GM19099 (cell line): ENCODE measurements around the gene EIF2S2.

Experiments
- POLR2A ChIP-seq: IDR thresholded peaks from 3 replicates; pipeline ENCODE4 v1.6.1; 2011; ENCODE audit warnings: low read depth; ENCODE audit not compliant: insufficient read length; ENCODE audit errors: extremely low read depth

Gene EIF2S2

DNA sequence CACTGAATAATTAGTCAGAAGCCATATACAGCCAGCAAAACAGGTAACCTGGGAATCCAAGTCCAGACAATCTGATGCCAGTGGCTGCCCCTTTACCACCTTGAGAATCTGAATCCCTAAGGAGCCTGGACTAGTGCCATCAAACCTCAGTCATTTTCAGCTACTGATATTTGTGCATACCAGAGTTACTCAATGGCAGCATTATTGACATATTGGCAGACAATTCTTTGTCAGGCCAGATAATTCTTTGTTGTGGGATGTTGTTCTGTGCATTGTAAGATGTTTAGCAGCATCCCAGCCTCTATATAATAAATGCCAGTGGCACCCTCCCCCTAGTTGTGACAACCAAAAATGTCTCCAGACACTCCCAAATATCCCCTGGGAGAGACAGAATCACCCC, 3.2 kb upstream of the EIF2S2 start:
- no peak for TF ChIP-seq POLR2A

DNA sequence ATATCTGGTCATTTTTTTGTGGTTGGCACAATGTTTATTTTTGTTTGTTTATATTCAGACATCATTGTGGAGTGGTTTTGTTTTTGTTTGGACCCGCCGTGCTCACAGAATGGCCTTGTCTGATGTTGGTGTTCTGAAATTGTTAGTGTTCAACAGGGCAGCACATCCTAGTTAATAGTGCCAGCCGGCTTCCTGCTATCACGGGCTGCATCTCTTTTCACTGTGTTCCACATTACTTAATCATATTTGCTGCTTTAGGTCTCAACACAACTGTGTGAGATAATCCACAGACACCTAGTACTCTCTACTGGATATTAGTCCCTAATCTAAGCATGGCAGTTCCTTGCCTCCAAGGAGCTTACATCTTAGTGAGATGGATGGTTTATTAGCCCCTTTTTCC, 2.8 kb upstream of the EIF2S2 start:
- no peak for TF ChIP-seq POLR2A

DNA sequence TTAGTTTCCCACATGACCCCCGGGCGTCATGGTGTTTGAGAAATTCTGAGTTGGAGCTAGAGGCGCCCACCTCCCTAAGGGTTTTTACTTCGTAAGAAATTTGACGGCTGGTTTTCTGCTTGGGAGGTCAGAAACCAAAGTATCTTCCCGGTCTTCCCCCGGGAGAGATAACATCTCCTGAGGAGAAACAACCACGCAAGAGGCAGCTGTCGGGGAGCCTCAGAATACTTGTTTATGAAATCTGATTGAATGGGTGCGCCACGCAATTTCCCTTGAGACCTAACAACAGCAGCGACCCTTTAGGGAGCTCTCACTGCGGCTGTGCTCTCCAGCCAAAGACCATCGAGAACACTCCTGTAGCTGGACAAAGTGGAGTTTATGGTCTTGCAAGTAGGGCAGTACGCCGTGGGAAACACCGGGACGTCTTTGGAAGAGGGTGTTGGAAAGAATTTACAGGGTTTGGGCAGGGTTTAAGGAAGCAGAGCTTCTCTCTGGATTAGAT, 608 bp upstream of the EIF2S2 start:
- TF ChIP-seq POLR2A, result no peak

DNA sequence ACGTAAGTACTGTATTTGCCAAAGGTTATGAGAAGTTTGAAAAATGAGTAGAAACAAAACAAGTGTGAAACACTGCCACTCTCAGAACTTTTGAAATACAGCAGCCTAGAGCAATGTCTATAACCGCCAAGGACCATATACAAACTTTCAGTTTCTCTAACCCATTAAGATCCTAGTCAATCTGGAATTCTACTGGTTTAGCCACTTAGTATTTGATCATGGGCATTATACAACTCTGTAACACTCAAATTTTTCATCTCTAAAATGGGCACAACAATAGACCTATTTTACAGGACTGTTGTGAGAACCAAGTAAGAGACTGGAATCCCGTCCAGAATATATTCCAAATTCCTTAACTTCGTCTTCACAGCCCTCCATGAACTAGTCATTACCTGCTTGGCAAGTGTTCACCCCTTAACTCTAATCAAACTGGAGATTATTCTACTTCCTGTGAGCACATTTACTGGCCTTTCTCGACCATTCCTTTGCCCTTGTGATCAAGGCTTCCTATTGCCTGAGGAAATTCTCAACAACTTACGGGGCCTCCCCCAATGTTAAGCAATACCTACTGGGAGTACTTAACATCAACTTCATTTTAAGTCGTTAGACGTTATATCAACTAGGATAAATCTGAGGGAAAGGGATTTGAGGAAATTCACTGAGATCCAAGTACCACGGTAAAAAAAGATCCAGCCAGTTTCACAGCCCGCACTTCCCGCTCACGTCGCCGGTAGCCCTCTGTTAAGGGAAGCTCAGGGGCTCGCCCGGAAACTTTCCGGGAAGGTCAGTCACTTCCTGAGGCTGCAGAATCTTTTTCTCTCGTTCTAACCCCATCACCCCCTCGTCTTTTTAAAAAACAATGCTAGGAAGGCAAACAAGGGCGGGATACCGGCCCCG, 1.1 kb downstream of the EIF2S2 start:
- TF ChIP-seq POLR2A, result no peak

DNA sequence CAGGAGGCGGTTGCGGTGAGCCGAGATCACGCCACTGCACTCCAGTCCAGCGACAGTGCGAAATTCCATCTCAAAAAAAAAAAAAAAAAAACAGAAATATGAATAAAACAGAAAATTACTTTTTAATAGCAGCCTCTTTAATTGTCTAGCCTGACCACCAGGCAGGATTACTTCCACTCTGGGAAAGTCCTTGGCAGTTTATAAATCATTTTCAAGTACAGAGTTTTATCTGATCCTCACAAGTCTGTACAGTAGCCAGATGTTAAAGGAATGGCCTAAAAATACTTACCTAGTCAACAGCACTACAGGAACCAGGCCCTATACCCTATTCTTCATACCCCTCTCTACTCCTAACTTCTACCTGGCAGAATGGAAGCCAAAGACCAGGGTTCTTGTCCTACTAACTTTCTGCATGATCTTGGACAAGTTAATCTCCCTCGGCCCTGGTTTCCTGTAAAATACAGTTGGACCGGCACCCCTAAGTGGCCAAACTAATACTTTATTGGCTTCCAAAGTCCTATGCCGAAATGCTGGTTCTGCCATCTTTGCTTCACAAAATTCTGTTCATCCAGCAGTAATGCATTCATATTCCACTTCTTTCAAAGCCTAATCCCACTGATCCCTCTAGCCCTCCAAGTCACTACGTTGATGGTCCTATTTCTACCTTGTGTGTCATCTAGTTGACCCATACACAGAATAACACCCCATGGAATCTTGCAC, 1.9 kb downstream of the EIF2S2 start:
- no peak for TF ChIP-seq POLR2A

DNA sequence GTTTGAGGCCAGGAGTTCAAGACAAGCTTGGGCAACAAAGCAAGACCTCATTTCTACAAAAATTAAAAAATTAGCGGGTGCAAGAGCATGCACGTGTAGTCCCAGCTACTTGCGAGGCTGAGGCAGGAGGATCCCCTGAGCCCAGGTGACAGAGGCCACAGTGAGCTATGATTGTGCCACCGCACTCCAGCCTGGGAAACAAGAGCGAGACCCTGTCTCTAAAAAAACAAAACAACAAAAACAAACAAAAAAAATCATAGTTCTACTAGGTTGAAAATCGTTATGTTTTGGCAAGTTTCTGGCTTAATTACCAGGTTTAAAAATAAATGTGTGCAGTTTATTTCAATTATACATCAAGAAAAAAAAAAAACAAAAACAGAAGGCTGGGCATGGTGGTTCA, 2.6 kb downstream of the EIF2S2 start:
- no peak for TF ChIP-seq POLR2A

DNA sequence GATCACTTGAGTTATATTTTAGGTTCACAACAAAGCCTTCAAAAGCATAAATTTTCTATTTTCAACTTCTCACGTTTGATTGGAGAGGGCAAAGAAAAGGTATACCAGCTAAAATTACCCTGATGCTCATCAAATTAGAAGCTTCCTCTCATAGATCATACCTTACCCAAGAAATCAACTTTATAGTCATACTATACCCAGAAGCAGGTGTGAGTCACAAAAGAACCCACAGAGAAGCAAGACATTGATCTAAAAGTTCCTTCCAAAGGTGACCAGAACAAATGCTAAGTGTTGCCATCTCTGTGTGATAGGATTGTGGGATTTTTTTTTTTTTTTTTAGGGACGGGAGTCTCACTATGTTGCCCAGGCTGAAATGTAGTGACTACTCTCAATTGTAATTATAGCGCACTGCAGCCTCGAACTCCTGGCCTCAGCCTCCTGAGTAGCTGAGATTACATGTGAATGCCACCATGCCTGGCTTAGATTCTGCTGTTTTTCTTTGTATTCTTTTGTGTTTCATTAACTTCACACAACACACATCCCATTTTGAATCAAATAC, 3.3 kb downstream of the EIF2S2 start:
- no peak for TF ChIP-seq POLR2A

DNA sequence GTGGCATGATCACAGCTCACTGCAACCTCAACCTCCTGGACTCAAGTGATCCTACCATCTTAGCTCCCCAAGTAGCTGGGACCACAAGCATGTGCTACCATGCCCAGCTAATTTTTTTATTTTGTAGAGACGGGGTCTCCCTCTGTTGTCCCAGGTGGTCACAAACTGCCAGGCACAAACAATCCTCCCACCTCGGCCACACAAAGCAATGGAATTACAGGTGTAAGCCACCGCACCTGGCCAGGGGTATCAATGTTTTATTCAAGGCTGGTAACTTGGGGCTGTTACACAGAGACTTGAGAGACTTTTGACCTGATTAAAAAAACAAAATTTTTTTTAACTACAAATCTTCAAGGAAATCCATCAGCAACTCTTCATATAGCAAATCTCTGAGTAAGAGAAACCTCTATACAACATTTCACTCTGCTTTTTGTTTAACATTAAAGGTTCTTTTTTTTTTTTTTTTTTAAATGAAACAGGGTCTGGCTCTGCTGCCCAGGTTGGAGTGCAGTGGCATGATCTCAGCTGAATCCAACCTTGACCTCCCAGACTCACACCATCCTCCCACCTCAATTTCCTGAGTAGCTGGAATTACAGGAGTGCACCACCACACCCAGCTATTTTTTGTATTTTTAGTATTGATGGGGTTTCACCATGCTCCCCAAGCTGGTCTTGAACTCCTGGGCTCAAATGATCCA, 5.9 kb downstream of the EIF2S2 start:
- TF ChIP-seq POLR2A, result no peak

DNA sequence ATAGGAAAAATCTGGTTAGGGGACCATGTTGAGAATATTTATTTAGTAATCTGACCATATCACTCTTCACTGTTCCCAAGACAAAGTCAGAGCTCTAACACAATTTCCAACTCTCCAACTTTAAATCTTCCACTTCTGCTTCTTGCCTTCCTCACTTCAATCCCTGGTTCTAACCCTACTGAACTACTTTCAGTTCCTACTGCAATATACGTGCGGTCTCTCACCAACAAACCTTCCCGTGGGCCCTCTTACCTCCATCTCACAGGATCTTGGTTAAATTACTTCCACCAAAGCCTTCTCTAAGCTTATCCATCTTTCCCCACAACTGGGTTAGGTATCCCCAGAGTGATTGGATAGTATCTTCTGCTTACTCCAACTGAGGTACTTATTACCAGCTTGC, 8.0 kb downstream of the EIF2S2 start:
- TF ChIP-seq POLR2A, result no peak

DNA sequence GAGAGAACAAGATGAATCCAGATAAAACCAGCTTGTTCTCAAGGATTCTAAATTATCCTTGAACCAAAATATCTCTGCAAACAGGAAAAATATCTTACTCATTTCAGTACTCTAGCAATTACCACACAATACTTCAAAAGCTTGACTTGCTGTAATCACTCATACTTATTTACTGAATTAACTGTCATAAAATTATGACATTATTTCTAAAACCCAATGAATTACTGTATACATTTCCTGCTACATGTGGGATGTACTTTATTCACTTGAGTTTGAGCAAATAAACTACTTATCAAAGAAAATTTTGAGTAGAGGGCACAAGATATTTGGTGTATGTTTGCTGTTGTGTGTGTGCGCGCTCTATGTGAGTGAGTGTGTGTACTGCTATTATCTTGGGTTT, 9.7 kb downstream of the EIF2S2 start:
- TF ChIP-seq POLR2A, result no peak

DNA sequence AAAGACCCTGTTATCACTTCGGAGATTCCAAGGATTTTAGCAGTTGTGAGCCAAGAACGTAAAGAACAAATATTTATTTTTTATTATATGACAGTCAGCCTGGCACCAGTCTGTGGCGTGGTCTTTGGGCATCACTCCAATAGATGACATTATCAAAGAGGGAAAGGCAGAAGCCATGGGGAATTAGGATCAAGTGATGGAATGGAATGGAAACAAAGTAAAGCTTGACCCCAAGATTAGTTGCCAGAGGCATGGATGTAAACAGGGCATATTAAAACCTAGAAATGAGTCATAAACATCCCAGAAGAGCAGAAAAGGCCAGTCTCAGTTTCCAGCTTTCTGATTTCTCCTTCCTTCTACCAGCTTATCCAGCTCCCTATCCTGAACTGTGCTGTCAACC, 11.5 kb downstream of the EIF2S2 start:
- no peak for TF ChIP-seq POLR2A

DNA sequence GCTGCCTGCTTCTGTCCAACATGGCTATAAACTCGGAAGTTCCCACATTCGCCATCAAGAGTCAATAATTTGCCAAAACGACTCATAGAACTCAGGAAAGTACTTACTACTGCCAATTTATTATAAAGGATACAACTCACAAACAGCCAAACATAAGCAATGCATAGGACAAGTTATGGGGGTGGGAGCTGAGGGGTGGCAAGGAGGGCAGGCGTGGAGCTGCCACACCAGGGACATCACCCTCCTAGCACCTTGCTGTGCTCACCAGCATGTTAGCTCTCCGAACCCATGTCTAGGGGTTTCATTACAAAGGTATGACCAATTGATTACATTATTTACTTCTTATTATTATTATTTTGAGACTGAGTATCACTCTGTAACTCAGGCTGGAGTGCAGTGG, 12.4 kb downstream of the EIF2S2 start:
- no peak for TF ChIP-seq POLR2A

DNA sequence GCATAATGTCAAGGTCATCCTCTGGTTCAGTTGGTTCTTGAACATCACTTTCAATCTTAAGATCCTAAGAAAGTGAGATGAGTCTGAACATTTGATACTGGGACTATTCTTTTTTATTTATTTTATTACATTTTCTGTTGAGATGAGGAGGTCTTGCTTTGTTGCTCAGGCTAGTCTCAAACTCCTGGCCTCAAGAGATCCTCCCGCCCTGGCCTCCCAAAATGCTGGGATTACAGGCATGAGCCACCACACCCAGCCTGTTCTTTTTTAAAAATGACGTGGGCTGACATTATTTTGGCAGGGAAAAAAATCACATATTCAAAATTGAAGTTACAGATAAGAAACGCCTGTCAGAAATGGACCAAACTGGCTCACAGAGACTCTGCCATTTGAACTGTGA, 13.5 kb downstream of the EIF2S2 start:
- TF ChIP-seq POLR2A, result no peak

DNA sequence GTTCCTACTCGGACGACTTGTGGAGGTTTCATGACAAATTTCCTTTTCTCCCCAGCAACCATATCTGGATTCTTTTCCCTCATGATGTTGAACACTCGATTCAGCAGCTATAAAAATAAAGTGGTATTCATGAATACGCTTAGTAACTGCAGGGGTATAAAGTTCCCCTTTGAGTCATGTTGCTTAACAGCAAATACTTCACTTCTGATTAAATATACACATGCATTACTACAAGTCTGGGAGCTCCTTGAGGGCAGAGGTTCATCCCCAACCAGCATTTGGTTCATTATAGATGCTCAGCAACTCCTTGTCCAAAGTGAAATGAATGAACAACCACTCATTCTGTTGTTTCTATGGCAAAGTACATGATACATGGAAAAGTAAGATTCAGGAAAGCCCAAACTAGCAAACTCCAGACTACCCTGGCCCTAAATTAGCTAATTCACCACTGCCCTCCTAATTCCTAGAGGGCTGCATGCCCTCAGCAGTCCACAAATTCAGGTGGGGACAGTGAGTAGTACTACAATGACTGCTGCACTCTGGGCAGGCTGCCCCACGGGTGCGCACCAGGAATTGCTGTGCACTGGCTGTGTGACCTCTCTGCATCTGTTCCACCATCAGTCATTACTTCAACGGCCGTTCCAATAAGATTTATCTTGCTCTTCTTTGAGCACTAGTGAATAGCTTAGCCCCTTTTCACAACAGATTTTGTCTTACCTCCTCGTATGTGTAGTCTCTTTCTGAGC, 15.2 kb downstream of the EIF2S2 start:
- TF ChIP-seq POLR2A, result no peak
